Retinal pigment epithelial cell (primary cell): ENCODE measurements around the gene PRKN.

Source experiments
- DNase-seq: peaks from one replicate; pipeline ENCODE4 v3.0.0-alpha.2; 2010; ENCODE audit warnings: low read depth
- H3K4me3 ChIP-seq: 2 replicates; pipeline ENCODE4 v1.5.1; 2011; ENCODE audit warnings: mild to moderate bottlenecking, low read length, control low read depth, moderate library complexity
- TF ChIP-seq, protein P1 (sequence below): conservative IDR thresholded peaks from 2 replicates; pipeline ENCODE4 v1.5.1; 2011; ENCODE audit warnings: low read depth, low read length, control low read depth, inconsistent platforms

Gene PRKN

DNA sequence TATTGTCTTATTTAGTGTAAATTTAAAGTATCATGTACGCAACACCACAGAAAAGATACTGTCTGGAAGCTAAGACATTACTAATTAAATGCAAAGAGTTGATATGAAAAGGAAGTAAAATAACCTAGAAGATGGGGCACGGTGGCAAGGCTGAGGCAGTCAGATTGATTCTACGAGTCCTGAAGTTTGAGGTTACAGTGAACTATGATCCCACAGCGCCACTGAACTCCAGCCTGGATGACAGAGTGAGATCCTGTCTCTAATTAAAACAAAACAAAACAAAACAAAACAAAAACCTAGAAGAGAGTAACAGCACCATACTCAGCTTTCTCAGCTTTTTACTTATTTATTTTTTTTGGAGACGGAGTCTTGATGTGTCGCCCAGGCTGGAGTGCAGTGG is 199.0 kb downstream of the PRKN start:
- no peak for DNase-seq
- H3K4me3 ChIP-seq: no peak overlapping the region
- TF ChIP-seq, protein P1, sequence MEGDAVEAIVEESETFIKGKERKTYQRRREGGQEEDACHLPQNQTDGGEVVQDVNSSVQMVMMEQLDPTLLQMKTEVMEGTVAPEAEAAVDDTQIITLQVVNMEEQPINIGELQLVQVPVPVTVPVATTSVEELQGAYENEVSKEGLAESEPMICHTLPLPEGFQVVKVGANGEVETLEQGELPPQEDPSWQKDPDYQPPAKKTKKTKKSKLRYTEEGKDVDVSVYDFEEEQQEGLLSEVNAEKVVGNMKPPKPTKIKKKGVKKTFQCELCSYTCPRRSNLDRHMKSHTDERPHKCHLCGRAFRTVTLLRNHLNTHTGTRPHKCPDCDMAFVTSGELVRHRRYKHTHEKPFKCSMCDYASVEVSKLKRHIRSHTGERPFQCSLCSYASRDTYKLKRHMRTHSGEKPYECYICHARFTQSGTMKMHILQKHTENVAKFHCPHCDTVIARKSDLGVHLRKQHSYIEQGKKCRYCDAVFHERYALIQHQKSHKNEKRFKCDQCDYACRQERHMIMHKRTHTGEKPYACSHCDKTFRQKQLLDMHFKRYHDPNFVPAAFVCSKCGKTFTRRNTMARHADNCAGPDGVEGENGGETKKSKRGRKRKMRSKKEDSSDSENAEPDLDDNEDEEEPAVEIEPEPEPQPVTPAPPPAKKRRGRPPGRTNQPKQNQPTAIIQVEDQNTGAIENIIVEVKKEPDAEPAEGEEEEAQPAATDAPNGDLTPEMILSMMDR: no peak

DNA sequence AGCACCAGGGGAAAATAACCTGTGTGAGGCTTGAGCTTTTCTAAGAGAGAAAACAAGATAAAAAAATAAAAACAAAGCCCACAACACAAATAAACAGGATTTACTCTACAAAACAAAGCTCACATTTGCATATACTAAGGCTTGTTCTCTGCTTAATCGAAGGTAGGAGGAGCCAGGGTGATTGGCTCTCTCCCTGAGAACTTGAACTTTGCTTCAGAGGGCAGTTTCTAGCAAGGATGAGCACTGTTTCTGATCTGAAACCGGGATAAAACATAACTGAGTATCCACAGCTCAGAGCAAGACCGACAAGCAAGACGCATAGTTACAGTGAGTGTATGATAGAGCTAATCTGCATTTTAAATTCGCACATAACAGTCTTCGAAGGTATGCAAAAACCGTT is 200.6 kb downstream of the PRKN start:
- no peak overlapping the region for H3K4me3 ChIP-seq
- no peak for DNase-seq
- TF ChIP-seq, protein P1: no peak

DNA sequence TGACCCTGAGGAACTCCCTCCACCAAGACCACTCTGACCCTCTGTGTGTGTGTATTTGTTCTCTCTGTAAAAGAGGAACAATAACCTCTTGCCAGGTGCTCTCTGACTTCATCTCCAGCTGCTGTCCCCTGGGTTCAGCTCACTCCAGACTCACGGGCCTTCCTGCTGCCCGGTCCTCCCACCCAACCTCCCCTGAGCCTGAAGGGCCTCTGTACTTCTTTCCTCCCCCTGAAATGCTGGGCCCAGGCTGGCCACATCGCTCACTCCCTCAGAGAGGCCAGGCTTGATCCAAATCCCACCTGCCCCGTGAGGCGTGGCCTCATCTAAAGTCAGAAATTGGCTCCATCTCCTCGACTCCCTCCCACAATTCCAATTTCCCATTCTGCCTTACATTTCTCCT is 202.4 kb downstream of the PRKN start:
- H3K4me3 ChIP-seq: no peak overlapping the region
- DNase-seq: no peak
- TF ChIP-seq, protein P1: no peak

DNA sequence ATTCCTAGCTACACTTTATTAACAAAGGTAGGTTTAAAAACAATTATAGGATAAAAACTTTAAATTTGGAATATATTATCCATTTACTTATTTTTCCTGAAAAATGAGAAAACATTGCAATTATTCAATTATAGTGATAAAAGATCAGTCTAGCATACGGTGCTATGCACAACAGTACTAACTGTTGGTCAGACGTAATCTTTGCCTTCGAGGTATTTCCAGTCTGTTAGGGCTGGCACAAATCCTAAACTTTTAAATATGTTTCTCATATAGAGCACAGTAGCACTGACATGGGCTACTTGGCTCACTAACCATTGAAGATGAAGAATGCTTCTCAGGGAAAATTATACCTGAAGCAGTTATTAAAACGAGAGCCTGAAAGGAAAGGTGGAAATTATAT is 214.8 kb downstream of the PRKN start:
- H3K4me3 ChIP-seq: no peak overlapping the region
- DNase-seq: no peak
- TF ChIP-seq, protein P1: no peak

DNA sequence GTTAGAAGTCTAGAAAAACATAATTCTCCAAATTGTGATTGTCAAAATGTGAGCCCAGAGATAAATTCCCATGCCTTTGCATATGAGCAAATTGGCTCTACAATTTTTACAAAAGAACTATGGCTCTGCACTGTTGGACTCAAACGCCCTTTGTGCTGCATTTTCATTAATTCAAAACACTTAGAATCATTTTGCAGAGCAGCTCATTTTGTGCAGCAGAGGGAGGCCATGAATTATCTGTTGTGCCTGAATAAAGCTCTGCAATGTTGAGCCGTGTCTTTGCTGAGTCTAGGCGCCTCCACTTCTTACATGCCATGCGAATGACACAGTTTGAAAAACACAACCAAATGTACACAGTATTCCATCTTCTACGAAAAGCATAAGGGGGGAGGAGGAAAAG is 230.2 kb downstream of the PRKN start:
- DNase-seq: no peak
- TF ChIP-seq, protein P1: no peak
- H3K4me3 ChIP-seq: no peak overlapping the region

DNA sequence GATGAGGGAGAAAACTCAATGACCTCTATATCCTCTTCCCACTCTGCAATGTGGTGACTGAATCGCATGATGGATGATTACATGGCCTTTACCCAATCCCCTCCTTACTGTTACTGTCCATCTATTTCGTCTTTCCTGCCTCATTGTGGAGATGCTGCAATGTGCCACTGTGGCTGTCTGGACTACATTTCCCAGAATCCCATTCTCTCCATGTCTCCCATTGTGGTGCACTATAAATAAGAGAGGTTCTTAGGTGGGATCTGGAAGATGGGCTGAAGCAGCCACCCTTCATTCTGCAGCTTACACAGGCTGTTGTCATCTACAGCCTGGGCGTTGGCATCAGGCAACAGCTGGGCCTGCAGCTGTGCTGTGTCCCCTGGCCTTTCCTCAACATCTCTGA is 233.6 kb downstream of the PRKN start:
- no peak for DNase-seq
- TF ChIP-seq, protein P1: no peak
- H3K4me3 ChIP-seq: no peak overlapping the region

DNA sequence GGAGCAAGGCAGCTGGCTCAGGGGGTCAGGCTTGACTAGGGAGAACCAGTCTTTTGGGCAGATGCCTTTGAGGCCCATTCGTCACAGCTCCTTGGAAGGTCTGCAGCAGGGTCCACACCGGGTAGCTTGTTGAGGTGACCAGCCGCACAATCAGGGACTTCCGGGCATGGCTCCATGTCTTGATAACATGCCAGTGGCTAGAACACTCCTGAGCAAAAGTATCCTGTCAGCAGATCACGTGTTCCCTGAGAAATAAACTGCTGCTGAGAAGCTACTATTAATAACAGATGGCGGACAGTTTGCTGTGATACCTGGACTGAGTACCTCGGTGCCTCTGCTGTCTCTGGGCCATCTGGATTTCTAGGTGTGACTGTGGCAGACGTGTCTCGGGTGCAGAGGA is 235.9 kb downstream of the PRKN start:
- no peak for DNase-seq
- TF ChIP-seq, protein P1: no peak
- H3K4me3 ChIP-seq: no peak overlapping the region
